ENCODE measurements around the gene GREM2. TPM values are rescaled to one million over a fixed set of nuclear protein-coding genes. Genes with fewer than 3 reads are reported as not detected.

The GREM2 gene
- total and polyA plus RNA-seq, 2 donors (not counting 1 experiment from before 2014, with no cell fraction given), result not detected

DNA sequence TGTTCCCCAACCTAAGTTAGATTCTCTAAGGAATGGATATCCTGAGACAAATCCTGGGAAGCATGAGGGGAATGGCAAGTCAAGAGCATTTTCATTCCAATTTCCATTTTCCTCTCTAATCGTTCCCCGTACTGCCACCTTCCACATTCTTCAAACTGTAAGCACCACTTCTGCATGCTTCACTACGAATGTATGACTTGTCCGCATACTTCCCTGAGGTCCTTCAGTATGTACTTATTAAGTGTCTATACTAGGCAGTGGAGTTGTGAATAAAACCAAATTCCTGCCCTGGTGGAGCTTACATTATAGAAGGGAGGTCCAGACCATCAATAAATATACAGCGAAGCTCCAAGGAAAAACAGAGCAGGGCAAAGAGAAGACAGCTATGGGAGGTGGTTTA, 154.8 kb downstream of the GREM2 start:
- no peaks in the 10 kb centered on the region for H4K20me1 ChIP-seq (ENCODE audit: control insufficient read depth, insufficient read depth, low read length, poor library complexity, severe bottlenecking)
- TF ChIP-seq EZH2 (IDR thresholded peaks at IDR 0.05; ENCODE audit: borderline replicate concordance, insufficient read depth, low read depth, low read length, poor library complexity, severe bottlenecking), result no peak
- TF ChIP-seq CTCF (IDR thresholded peaks at IDR 0.05), result no peak
- POLR2A ChIA-PET, result no interaction called here
- no peak overlapping the region for H3K4me3 ChIP-seq (ENCODE audit: control extremely low read depth in 1 of 5, extremely low read depth in 1 of 5, insufficient read depth in 1 of 5, low read depth in 2 of 5, low read length in 4 of 5)
- no peaks in the 10 kb centered on the region for H3K36me3 ChIP-seq (replicated peaks in 1 of 2; ENCODE audit: control extremely low read depth in 1 of 2, control insufficient read depth in 1 of 2, extremely low read depth in 1 of 2, insufficient read depth in 2 of 2, low read length in 1 of 2)
- no peaks in the 10 kb centered on the region for H3K9me3 ChIP-seq (ENCODE audit: control extremely low read depth in 1 of 3, control insufficient read depth in 2 of 3, insufficient read depth in 1 of 3, low read length in 2 of 3)
- H3K4me1 ChIP-seq (ENCODE audit: control insufficient read depth in 2 of 2, insufficient read depth in 2 of 2, low read length in 2 of 2), result no peaks in the 10 kb centered on the region
- no peak overlapping the region for H2AFZ ChIP-seq (ENCODE audit: insufficient read depth, low read depth, low read length, poor library complexity, severe bottlenecking)
- ATAC-seq (ENCODE audit: low read depth), result no peak
- H3K9ac ChIP-seq (ENCODE audit: low read length), result no peak overlapping the region
- no peaks in the 10 kb centered on the region for H3K4me1 Mint-ChIP-seq
- CTCF ChIA-PET, result no interaction called here
- intact Hi-C loops (cut with micrococcal nuclease), result no loop called here
- no peak for DNase-seq
- H3K27me3 ChIP-seq (replicated peaks in 1 of 4; ENCODE audit: control extremely low read depth in 1 of 4, control insufficient read depth in 3 of 4, insufficient read depth in 4 of 4, low read length in 3 of 4), result no peaks in the 10 kb centered on the region
- no CpG with 5 or more reads among the region's 5 CpGs for WGBS (ENCODE audit: insufficient coverage)
- H3K4me3 Mint-ChIP-seq, result no peak overlapping the region
- no peaks in the 10 kb centered on the region for H3K79me2 ChIP-seq (ENCODE audit: control insufficient read depth, insufficient read depth, low read length)
- H3K9me3 Mint-ChIP-seq (ENCODE audit: insufficient read depth), result peaks cover 2% of the 10 kb centered on the region
- H3K27me3 Mint-ChIP-seq, result no peaks in the 10 kb centered on the region
- H3K4me2 ChIP-seq (replicated peaks; ENCODE audit: low read depth, low read length, poor library complexity, severe bottlenecking), result no peak overlapping the region
- no peak overlapping the region for H3K27ac Mint-ChIP-seq
- no peak overlapping the region for H3K27ac ChIP-seq (ENCODE audit: low read length in 2 of 2)

DNA sequence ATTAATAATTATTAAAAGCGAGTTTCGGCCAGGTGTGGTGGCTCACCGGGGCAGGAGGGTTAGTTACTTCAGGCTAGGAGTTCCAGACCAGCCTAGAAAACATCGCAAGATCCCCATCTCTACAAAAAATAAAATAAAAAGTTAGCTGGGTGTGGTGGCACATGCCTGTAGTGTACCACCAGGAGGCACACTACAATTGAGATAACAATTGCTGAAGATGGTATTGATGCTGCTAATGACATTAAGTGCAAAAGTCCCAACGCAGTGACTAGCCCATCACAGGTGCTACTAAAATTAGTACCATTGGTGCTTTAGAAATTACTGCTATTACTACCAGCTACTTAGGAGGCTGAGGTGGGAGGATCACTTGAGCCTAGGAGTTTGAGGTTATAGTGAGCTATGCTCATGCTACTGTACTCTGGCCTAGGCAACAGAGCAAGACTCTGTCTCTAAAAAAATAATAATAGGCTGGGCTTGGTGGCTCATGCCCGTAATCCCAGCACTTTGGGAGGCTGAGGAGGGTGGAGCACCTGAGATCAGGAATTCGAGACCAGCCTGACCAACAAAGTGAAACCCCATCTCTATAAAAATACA, 156.6 kb downstream of the GREM2 start:
- ChIA-PET POLR2A (no interaction called here), CTCF (no interaction called here)
- H3K4me2 ChIP-seq (replicated peaks; ENCODE audit: low read depth, low read length, poor library complexity, severe bottlenecking), result no peak overlapping the region
- no peaks in the 10 kb centered on the region for H3K4me1 ChIP-seq (ENCODE audit: control insufficient read depth in 2 of 2, insufficient read depth in 2 of 2, low read length in 2 of 2)
- H3K9me3 ChIP-seq (ENCODE audit: control extremely low read depth in 1 of 3, control insufficient read depth in 2 of 3, insufficient read depth in 1 of 3, low read length in 2 of 3), result no peaks in the 10 kb centered on the region
- DNase-seq (no peak), ATAC-seq (ENCODE audit: low read depth) (no peak)
- intact Hi-C loops (cut with micrococcal nuclease), result no loop called here
- Mint-ChIP-seq H3K27ac (no peak overlapping the region), H3K9me3 (ENCODE audit: insufficient read depth) (peaks cover 2% of the 10 kb centered on the region), H3K4me3 (no peak overlapping the region), H3K4me1 (no peaks in the 10 kb centered on the region), H3K27me3 (no peaks in the 10 kb centered on the region)
- H3K9ac ChIP-seq (ENCODE audit: low read length), result no peak overlapping the region
- no peak overlapping the region for H3K27ac ChIP-seq (ENCODE audit: low read length in 2 of 2)
- WGBS (ENCODE audit: insufficient coverage), result no CpG with 5 or more reads among the region's 7 CpGs
- H4K20me1 ChIP-seq (ENCODE audit: control insufficient read depth, insufficient read depth, low read length, poor library complexity, severe bottlenecking), result no peaks in the 10 kb centered on the region
- TF ChIP-seq EZH2 (IDR thresholded peaks at IDR 0.05; ENCODE audit: borderline replicate concordance, insufficient read depth, low read depth, low read length, poor library complexity, severe bottlenecking) (no peak), CTCF (IDR thresholded peaks at IDR 0.05) (no peak)
- H3K36me3 ChIP-seq (replicated peaks in 1 of 2; ENCODE audit: control extremely low read depth in 1 of 2, control insufficient read depth in 1 of 2, extremely low read depth in 1 of 2, insufficient read depth in 2 of 2, low read length in 1 of 2), result no peaks in the 10 kb centered on the region
- no peaks in the 10 kb centered on the region for H3K27me3 ChIP-seq (replicated peaks in 1 of 4; ENCODE audit: control extremely low read depth in 1 of 4, control insufficient read depth in 3 of 4, insufficient read depth in 4 of 4, low read length in 3 of 4)
- no peak overlapping the region for H3K4me3 ChIP-seq (ENCODE audit: control extremely low read depth in 1 of 5, extremely low read depth in 1 of 5, insufficient read depth in 1 of 5, low read depth in 2 of 5, low read length in 4 of 5)
- no peak overlapping the region for H2AFZ ChIP-seq (ENCODE audit: insufficient read depth, low read depth, low read length, poor library complexity, severe bottlenecking)
- H3K79me2 ChIP-seq (ENCODE audit: control insufficient read depth, insufficient read depth, low read length), result no peaks in the 10 kb centered on the region
